ENCODE data around the gene PRKG1.

PRKG1 gene

GRCh38 chr10:51606825-51607462, 532.7 kb downstream of the PRKG1 start:
- TF ChIP-seq ZFX (IDR thresholded peaks at IDR 0.05; ENCODE audit: borderline replicate concordance): no peak
- TF ChIP-seq, protein P1, sequence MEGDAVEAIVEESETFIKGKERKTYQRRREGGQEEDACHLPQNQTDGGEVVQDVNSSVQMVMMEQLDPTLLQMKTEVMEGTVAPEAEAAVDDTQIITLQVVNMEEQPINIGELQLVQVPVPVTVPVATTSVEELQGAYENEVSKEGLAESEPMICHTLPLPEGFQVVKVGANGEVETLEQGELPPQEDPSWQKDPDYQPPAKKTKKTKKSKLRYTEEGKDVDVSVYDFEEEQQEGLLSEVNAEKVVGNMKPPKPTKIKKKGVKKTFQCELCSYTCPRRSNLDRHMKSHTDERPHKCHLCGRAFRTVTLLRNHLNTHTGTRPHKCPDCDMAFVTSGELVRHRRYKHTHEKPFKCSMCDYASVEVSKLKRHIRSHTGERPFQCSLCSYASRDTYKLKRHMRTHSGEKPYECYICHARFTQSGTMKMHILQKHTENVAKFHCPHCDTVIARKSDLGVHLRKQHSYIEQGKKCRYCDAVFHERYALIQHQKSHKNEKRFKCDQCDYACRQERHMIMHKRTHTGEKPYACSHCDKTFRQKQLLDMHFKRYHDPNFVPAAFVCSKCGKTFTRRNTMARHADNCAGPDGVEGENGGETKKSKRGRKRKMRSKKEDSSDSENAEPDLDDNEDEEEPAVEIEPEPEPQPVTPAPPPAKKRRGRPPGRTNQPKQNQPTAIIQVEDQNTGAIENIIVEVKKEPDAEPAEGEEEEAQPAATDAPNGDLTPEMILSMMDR (IDR thresholded peaks at IDR 0.05): no peak
- no peak overlapping the region for H3K27ac ChIP-seq

- H3K27ac ChIP-seq: no peak overlapping the region
- TF ChIP-seq, protein P1 (IDR thresholded peaks at IDR 0.05): no peak
- TF ChIP-seq ZFX (IDR thresholded peaks at IDR 0.05; ENCODE audit: borderline replicate concordance): no peak
Measured at GRCh38 chr10:51607463-51607835, 533.2 kb downstream of the PRKG1 start.

DNA sequence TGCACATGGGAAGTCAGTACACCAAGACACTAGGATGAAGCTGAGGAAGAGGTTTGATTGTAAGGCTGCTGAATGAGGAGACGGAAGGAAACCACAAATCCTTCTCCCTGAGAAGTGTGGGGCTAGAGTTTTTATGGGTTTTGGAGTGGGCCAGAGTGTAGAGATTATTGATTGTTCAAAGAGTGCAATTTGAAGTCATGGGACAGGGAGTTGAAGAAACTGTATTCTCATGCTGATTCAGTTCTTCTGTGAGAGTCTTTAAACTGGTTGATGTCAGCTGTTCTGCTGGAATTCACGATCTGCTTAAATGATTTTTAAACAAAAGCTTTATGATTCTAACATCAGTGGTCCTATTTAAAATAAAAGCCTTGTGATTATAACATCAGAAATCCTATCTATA, 533.9 kb downstream of the PRKG1 start:
- TF ChIP-seq, protein P1 (IDR thresholded peaks at IDR 0.05): no peak
- TF ChIP-seq ZFX (IDR thresholded peaks at IDR 0.05; ENCODE audit: borderline replicate concordance): no peak

DNA sequence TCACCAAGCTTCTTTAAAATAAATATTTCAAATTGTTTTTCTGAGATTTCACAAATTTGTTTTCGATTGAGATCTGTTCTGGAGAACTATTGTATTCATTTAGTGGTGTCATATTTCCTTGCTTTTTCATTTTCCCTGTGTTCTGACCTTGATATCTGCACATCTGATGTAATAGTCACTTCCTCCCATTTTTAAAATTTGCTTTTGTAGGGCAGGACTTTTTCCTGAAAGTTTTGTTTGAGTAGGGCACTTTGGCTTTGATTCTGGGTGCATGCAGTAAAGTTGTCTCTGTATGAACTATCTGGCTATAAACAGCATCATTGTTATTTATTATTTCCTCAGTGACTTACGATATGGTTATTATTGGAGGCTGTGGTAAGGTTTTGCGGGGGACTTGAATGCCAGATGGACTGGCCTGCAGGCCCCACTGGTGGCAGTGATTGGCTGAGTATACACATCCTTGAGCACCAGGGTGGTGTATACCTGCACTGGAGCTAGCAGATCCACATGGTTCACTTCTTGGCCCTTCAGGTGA, 541.5 kb downstream of the PRKG1 start:
- TF ChIP-seq ZFX (IDR thresholded peaks at IDR 0.05; ENCODE audit: borderline replicate concordance): no peak
- TF ChIP-seq, protein P1 (IDR thresholded peaks at IDR 0.05): no peak
- no peak overlapping the region for H3K27ac ChIP-seq

More for the DNA sequence above, 533.9 kb downstream of the PRKG1 start:
- no peak overlapping the region for H3K27ac ChIP-seq

DNA sequence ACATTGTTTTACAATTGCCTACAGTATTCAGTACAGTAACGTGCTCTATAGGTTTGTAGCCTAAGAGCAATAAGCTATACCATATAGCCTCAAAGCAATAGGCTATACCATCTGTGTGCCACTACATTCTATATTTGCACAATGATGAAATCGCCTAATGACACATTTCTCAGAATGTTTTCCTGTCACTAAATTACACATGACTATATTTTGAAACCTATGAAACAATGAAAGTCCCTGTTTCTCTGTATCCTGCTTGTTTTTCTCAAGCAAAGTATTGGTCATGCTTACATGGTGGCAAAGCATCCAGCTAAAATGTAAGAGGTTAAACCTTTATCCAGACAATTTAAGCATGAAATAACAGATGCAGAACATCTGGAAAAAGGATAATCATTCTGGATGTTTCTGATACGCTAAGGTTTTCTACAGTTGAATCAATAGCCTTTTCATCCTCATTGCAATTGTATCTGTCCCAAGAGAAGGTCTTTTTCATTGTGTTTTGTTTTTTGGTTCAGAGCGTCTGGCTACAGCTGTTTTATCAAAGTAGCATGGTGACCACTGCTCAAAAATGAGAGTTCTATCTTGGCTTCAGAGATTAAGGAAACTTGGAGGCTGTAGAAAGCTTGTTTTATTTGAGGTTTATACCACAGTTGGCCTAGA, 543.4 kb downstream of the PRKG1 start:
- no peak for TF ChIP-seq ZFX (IDR thresholded peaks at IDR 0.05; ENCODE audit: borderline replicate concordance)
- TF ChIP-seq, protein P1 (IDR thresholded peaks at IDR 0.05): no peak

DNA sequence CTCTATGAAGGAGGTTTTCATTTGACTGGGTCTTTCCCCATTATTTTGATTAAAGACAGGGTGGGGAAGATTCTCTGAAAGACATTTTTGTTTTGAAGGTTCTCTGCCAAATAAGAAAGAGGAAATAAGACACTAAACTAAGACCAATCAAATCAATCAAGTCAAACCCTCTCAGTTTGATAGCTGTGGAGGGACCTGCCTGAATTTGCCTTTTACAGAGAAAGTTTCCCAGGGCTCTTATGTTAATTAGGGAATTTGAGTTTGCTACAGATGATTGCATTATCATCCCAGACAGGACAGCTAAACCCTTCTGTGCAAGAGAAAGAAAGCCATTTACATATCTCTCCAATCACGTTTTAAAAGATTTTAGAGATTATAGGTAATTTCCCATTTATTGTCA, 545.1 kb downstream of the PRKG1 start:
- TF ChIP-seq, protein P1 (IDR thresholded peaks at IDR 0.05): no peak
- no peak for TF ChIP-seq ZFX (IDR thresholded peaks at IDR 0.05; ENCODE audit: borderline replicate concordance)
- no peak overlapping the region for H3K27ac ChIP-seq

More for the DNA sequence above, 543.4 kb downstream of the PRKG1 start:
- H3K27ac ChIP-seq: no peak overlapping the region

- TF ChIP-seq, protein P1 (IDR thresholded peaks at IDR 0.05): no peak
- TF ChIP-seq ZFX (IDR thresholded peaks at IDR 0.05; ENCODE audit: borderline replicate concordance): no peak
- no peak overlapping the region for H3K27ac ChIP-seq
Measured at GRCh38 chr10:51620131-51620530, 545.8 kb downstream of the PRKG1 start.
